Measurements from ENCODE around the gene CYTH1.
"Not testable (repeated sequence)": the region's sequence is repeated elsewhere in the genome, so short reads cannot be mapped to it uniquely, and the experiment has no call there.

The CYTH1 gene

DNA sequence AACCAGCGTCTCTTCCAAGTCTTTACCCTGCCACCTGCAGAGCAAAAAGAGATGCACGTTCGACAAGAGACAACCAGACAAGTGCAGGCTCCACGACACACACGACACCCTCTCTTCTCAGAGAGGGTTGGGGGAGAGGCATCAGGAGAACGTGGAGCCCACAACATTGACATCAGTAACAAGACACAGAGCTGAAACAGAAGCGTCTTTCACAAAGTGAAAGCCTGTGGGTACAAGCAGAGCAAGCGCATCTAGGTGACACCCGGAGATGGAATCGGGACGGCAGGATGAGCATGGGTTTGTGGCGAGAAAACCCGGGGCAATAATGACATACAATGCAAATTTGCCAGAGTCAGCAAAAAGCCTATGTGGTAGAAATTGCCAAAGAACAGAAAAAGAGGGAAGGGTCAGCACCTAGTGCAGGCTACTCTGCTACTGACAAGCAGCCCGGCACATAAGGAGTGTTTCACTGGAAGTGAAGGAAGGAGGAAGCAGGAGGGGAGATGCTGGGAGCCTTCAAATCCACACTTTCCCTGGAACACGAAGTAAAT lies 89.5 kb downstream of the CYTH1 start:
- DNase-seq (ENCODE audit: low read depth, low spot score), result no peak

DNA sequence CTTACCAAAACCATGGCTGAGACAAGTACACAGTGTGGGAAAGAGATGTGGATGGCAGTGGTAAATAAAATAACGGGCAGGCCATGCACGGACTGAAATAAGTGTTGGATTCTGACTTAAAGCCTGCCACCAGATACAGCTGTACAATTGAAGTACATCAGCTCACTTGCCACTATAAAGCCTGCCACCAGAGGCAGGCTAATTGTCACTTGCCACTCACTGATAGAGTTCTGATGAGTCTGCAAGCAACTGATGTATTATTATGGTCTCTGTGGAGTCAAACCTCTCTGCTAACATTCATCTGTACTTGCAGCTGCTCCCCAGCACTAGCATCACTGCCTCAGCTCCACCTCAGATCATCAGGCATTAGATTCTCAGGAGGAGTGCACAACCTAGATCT lies 93.0 kb downstream of the CYTH1 start:
- no peak for DNase-seq (ENCODE audit: low read depth, low spot score)

DNA sequence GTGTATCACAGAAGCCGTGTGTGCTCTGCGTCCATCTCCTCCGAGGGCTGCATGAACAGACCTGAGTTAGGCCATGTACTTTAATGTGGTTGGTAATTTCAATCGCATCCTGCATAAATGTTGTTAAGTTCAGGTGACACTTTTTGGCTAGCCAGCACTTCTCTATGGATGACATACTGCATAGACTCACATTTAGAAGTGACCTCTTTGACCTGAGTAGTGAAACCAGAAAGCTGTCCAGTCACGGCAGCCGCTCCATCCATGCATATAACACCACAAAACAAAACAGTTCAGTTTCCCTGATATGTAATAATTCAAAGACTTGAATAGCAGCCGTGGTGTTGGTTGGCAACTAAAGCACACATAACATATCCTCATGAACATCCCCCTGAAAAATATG lies 94.1 kb downstream of the CYTH1 start:
- DNase-seq (ENCODE audit: low read depth, low spot score), result no peak

DNA sequence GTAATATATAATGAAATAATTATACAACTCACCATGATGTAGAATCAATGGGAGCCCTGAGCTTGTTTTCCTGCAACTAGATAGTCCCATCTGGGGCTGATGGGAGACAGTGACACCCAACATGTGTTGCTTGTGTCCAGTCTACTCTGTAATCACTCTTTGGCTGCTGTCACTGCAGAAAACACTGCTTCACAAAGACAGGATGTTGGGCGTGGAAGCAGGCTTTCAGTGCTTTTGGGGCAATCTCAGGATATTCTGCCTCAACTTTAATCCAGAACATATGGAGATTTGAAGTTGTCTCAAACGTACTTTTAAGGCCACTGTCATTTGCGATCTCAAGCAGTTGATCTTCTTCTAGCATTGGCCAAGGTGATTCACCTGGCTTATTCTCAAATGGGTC lies 94.9 kb downstream of the CYTH1 start:
- DNase-seq (ENCODE audit: low read depth, low spot score), result no peak

DNA sequence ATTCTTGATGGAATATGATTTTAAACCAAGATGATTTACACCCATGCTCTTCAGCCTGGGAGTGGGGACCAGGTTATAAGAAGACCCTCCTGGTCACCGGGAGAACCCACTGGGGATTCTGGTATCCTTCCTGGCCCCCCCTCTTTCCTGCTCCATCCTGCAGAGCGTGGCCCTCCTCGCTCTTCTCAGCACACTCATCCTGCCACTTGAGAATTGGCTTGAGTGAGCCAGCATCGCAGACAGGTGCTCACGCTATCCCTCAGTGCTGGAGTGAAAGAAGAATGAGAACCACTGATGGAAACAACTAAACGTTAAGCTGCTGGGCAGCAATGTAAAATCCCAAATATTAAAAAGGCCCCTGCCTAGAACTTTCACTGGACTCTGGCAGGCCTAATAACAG lies 98.0 kb downstream of the CYTH1 start:
- no peak for DNase-seq (ENCODE audit: low read depth, low spot score)

DNA sequence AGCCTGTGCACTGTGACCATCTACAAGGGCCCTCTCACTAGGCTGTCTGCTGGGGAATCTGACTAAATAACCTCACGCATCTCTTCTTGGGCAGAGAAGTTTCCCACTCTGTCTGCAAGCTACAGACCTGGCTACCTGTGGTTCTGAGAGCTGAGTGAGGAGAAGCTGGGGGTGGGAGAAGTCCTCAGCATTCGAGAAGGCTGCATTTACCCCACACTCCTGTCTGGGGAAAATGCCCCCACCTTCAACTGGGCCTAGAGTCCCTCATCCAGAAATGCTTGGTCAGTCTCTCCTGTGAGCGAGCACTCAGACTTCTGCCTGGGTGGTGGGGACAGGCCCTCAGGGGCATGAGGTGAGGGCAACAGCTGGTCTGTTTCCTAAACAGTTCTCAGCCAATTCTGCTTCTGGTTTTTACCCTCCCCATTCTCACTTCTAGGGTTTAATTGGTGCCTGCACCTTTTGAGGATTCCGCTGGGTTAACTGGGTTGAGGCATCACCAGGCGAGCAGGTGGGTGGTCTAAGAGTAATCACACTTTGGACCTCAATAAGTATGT lies 98.6 kb downstream of the CYTH1 start:
- no peak for DNase-seq (ENCODE audit: low read depth, low spot score)

DNA sequence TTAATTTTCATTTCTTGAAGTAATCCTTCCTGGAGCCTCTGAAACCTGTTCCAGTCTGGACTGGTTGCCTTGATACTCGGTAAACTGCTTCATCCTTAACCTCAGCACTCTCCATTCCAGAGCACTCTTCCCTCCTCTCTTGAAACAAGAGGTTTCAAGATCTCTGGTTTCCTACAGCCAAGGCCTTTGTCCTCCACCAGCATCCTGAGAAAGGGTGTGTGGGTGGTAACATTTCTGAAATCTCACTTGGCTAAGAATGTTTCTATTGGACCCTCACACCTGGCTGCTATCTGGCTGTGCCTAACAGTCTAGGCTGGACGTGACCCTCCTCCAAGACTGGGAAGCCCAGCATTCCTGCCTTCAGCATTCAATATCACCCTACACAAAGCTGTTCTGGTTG lies 99.7 kb downstream of the CYTH1 start:
- DNase-seq (ENCODE audit: low read depth, low spot score), result no peak

DNA sequence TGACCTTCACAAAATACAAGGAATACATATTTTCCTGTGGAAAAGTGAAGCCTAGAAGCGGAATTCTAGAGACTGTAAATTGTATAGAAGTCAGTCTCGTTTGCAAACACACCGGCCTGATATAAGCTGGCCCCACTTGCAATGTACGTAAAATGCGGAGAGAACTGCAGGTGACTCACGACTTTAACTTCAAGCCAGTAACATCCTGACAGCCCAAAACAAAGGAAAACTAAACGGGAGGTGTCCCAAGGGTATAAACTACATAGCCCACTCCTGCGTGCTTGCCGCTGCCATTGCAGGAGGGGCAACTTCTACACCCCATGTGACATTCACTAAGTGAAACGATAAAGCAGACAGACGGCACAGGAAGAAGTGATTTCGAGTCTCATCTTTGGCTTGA lies 101.6 kb downstream of the CYTH1 start:
- no peak for DNase-seq (ENCODE audit: low read depth, low spot score)

DNA sequence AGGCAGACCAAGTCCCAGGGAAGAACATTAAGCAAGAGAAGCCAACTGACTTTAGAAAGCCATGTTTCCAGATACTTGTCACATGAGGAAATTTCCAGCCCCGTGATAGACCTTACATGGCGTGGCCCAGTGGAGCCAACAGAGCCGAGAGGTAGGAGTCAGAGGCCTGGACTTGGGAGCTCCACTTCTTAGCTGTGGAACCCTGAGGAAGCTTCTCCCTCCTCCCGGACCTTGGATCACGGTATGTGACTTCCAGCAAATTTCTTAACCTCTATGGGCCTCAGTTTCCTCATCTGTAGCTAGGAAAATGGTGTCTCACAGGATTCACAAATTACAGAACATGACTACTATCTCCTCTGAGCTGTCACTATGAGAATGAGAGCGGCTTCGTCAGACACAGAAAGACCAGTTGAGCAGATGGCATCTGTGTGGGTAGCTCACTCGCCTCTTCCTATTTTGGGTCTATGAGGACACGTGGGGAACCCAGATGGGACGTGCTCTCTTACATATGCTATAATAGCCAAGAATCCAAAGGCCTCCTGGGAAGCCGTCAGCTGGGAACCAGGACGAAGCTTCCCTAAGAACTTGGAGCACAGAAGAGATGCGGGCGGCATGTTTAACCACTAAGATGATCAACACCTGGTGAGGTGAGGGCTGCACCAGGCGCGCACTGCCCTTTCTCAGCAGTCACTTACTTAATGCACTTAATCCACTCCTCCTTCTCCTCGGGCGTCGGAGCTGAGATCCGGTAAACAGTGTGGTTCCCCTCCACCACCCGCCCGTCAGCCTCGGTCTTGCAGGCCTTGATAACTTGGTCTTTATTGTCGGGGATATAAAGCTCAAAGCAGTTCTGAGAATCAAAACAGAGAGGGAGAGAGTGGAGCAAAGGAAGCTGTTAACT lies 102.3 kb downstream of the CYTH1 start:
- no peak for DNase-seq (ENCODE audit: low read depth, low spot score)

DNA sequence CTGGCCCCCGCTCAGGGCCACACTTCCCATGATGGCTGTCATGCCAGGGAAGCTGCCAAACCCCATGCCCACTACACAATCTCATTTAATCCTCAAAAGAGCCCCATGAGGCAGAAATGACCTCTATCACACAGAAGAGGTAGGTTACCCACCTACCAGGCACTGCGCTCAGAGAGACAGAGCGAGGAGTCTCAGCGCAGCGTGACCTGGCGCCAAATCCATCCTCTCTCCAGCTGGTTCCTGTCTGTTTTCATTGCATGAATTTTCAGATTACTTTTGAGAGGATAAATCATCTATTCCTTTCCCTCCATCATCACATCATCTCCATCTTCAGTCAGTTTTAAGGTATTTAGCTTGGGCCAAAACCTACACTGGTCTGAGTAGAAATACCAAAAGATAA lies 103.4 kb downstream of the CYTH1 start:
- DNase-seq (ENCODE audit: low read depth, low spot score), result no peak

DNA sequence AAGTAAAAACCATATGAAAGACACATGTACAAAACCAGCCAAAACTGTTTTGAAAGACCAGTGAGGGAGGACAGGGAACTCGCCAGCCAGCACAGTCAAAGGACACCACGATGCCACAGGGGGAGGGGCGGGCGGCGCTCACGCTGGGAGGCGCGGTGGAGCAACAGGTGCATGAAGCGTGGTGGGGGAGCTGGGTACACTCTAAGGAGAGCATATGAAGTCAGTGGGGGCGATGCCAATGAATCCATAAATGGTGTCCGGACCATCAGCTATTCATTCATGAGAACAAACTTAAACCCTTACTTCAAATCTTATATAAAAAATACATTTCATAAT lies 103.9 kb downstream of the CYTH1 start:
- DNase-seq (ENCODE audit: low read depth, low spot score), result no peak

DNA sequence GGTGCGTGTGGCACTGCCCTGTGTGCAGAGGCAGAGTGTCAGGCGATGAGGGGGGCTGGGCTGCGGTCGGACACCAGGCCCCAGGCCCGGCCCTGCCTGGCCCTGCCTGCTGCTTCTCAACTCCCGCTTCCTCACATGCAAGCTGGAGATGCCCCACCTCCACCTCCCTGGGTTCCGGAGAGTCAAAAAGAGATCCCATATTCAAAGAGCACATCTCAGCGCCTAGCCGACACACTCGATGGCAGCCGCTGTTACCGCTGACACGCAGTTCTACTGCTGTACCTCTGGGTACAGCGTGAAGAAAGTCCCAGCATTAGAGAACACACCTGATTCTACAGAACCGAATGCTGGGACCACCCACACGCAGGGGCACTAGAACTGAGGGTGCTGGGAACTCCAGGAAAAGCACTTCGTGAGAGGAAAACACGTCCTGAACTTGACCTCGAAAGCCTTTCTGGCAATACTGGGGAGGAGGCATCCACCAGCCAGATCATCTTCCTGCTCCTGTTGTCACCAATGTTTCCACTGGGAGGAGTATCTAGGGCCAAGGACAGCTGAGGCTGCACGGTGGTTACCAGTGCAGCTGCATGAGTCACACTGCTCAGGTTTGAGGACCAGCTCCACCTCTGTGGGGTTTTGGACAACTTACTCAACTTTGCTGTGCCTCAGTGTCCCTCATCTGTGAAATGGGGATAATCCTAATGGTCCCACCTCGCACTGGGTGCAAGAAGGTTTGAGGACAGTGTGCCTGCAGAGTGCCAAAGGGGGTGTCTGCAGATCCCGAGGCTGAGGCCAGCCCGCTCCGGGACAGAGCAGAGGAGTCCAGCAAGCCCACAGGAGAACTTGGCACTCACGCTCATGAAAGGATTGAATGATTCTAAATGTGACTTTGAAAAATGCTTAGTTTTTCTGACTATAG lies 104.5 kb downstream of the CYTH1 start:
- DNase-seq (ENCODE audit: low read depth, low spot score), result no peak

DNA sequence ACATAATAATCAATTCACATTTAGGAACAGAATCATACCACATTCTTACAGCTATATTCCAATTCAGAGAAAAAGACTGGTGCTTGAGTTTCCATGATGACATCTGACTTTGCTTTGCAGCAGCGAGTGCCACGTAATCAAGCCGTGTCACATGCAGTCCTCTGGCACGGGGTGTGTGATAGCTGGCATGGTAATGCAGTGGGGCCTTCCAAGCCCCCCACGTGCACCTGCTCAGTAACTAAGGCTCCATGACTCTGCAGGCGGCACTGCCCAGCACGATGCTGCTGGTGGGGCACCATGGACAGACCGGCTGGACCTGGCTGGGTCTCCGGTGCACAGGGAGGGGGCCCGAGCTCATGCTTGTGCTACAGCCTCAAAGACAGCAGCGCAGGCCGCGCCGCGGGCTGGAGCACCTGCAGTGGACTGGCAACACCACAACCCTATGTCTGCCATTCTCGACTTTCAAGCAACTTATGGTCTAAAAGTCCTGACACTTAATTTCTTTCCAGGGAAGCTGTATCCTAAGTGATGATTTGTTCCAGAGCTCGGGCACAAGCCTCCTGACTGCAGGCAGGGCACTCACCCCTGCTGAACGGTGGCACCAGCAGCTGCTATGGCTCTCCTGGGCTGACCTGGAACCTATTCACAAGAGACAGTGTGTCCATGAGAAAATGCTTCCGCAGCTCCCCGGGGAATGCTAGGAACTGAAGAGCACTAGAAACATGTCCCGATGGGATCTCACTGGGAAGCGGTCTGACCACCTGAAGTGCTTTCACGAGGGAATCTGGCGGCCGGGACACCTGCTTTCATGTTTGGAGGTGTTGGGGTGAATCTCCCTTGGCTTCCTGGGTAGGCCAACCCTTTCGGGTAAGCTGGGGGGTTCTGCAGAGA lies 105.4 kb downstream of the CYTH1 start:
- no peak for DNase-seq (ENCODE audit: low read depth, low spot score)

DNA sequence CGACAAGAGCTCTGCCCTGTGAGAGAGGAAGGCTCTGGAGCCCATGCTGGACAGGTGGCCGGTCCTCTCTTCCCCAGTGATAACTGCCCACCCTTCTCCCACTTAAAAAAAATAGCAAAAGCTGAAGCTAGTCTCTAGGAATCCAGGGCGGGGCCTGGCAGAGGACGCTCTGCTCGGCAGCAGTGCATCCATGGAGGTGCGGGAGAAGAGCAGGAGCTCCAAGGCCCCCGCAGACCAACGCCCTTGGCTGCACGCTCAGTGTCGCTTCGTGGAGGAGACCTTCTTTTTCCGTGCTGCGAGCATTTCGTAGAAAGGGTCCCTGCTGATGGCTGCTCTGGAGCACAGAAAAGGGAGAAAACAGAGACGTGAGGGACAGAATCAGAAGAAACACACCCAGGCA lies 106.2 kb downstream of the CYTH1 start:
- DNase-seq (ENCODE audit: low read depth, low spot score), result no peak

DNA sequence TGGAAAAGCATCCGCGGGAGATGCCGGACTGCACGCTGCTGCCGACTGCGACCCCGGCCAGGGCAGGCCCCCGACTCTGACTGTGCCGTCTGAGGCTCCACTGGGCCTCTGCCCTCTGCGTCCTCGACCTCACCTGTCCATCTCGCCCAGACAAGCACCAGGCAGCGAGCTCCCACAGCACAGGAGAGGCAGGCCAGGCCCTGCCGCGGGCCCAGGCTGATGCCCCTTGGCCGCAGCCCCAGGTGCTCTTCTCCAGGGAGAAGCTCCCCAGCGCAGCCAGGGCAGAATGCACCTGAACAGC lies 106.8 kb downstream of the CYTH1 start:
- DNase-seq (ENCODE audit: low read depth, low spot score), result no peak

DNA sequence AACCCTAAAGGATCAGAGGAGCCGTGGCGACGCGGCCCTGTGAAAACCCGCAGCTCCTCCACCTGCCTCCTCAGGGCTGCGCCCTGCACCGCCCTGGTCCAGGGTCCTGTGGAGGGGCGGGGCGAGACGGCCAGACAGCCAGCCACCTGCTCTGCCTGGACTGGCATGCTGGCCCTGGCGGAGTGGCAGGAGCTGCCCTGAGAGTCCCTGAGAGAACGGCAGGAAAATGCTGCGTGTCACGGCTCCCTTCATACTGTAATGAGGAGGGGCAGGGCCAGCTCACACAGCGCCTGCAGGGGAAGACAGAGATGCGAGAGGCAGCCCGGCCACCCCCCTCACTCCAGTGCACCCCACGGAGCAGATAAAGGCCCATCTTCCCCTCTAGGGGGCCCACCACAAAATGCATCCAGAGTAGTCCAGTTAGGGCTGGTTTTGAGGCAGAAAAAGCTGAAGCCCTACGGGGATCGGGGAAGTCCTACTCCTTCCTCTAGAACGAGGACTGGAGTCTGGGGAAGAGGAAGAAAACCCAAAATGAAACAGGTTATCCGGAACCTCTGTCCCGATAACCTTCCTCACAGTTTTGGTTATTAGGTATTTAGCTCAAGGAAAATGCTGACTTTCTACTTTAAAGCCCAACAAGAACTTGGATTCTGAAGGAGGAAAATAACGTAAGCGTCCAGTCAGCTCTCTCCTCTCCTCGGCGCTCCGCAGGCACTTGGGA lies 107.3 kb downstream of the CYTH1 start:
- no peak for DNase-seq (ENCODE audit: low read depth, low spot score)

DNA sequence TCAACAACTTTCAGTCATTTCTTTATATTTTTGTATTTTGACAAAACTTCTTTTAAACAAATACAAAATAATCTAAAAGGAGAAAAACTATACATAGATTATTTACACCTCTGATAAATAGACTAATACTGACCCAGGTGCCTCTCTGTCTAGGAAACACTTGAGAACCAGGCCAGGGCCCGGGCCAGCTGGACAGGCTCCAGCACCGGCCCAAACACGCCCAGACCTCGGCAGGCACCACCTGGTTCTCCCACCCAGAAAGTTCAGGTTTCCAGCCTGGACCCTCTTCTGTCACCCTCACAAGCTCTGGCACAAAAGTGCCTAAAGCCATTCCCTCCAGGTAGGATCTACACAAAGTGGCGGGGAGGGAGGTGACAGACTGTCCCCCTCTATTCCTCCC lies 107.9 kb downstream of the CYTH1 start:
- DNase-seq (ENCODE audit: low read depth, low spot score), result no peak

DNA sequence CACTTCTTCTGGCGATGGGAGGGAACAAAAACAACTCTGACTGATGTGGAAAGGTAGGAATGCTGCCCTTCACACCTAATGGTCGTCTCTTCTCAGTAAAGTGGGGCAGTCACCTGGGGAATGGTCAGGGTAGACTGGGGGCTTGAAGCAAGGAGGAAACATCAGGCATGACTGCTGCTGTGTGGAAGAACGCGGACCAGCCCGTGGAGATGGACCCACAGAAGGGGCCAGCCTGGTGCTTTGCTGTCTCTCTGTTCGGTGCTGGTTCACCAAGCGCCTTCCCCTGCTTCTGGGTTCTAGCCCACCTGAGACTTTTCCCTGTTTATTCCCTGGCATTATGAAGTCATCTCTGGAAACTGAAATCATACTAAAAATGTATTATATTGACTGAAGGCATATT lies 108.7 kb downstream of the CYTH1 start:
- DNase-seq (ENCODE audit: low read depth, low spot score), result no peak

DNA sequence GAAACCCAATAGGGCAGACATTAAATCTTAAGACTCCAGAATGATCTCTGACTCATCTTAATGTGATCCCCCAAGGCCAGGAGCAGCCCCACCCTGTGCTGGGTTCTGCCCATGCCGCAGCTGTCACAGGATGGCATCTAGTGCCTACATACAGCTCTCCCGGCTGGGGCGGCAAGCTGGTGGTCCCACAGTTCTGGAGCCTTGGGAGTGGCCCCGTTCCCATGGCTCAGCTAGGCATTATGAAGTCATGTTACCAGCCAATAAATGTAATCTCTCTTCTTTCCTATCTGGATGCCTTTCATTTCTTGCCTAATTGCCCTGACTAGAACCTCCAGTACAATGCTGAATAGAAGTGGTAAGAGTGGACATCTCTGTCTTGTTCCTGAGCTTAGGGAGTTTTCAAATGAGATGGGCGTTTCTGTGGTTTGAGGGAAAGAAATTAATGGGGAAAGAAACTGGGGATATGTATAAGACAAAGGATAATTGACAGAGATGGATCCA lies 109.2 kb downstream of the CYTH1 start:
- DNase-seq (ENCODE audit: low read depth, low spot score), result no peak

DNA sequence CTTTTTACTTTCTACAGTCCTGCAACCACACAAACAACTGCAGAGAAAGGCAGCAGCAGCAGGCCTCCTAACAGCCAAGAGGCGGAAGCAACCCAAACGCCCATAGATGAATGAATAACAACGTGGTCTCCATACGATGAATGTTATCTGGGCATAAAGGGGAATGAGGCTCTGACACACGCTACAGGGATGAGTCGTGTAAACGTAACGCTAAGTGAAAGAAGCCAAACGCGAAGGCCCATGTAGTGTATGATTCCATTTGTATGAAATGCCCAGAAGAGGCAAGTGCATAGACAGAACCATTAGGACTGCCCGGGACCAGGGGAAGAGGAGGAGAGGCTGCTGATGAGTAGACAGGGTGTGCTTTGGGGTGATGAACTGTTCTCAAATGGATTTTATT lies 110.1 kb downstream of the CYTH1 start:
- no peak for DNase-seq (ENCODE audit: low read depth, low spot score)

DNA sequence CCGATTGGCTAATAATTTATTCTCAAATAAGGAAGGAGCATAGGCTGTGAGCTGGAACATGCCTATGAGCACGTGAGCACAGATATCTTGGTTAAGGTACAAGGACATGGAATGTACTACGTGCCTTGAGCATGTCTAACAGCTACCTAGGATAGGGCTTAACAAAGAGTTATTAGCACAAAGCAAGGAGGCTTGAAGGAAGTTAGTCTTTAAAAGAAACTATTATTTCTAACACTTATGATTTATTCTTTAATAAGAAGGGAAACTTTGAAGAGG lies 110.4 kb downstream of the CYTH1 start:
- DNase-seq (ENCODE audit: low read depth, low spot score), result not testable (repeated sequence)

All from brain pericyte (primary cell).